ENCODE data around the gene MICAL3.
"Not testable (repeated sequence)": the region's sequence is repeated elsewhere in the genome, so short reads cannot be mapped to it uniquely, and the experiment has no call there.

Gene MICAL3

DNA sequence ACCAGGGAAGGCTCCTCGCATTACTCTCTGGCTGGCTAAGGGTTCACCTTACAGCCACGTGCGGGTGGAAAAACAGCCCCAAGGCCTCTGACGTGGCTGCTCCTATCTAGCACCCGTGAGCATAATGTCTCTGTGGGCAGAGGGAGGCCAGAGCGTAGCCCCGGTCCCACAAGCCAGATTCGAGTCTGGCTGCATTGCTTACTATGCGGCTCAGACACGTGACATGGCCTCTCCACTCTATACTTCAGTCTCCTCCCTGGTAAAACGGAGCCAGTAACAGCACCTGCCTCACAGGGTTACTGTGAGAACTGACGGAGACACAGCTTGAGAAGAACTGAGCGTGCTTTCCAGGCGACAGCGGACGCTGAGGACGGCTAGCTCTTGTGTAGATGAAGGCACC, 144.3 kb downstream of the MICAL3 start:
- no peak for TF ChIP-seq ZFX (IDR thresholded peaks at IDR 0.05; ENCODE audit: borderline replicate concordance)
- TF ChIP-seq, protein P1, sequence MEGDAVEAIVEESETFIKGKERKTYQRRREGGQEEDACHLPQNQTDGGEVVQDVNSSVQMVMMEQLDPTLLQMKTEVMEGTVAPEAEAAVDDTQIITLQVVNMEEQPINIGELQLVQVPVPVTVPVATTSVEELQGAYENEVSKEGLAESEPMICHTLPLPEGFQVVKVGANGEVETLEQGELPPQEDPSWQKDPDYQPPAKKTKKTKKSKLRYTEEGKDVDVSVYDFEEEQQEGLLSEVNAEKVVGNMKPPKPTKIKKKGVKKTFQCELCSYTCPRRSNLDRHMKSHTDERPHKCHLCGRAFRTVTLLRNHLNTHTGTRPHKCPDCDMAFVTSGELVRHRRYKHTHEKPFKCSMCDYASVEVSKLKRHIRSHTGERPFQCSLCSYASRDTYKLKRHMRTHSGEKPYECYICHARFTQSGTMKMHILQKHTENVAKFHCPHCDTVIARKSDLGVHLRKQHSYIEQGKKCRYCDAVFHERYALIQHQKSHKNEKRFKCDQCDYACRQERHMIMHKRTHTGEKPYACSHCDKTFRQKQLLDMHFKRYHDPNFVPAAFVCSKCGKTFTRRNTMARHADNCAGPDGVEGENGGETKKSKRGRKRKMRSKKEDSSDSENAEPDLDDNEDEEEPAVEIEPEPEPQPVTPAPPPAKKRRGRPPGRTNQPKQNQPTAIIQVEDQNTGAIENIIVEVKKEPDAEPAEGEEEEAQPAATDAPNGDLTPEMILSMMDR (IDR thresholded peaks at IDR 0.05), result no peak
- H3K27ac ChIP-seq, result no peak overlapping the region

DNA sequence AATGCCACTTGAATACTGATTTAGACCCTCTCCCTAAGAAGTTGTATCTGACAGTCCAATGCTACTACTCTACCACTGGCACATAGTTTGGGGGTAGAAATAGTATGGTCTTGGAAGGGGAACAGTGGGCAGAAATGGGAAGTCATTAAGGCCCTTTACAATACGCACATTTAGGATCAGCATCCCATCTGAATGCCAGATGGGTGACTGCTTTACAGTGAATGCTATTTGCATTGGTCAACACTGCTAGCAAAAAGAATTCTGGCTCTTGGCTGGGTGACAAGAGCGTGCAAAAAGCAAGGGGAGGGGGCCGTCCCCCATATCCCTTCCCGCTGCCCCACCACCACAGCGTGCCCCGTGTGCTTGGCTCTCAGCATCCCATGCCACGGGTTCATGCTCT, 145.4 kb downstream of the MICAL3 start:
- TF ChIP-seq, protein P1 (IDR thresholded peaks at IDR 0.05), result no peak
- no peak for TF ChIP-seq ZFX (IDR thresholded peaks at IDR 0.05; ENCODE audit: borderline replicate concordance)
- H3K27ac ChIP-seq, result no peak overlapping the region

DNA sequence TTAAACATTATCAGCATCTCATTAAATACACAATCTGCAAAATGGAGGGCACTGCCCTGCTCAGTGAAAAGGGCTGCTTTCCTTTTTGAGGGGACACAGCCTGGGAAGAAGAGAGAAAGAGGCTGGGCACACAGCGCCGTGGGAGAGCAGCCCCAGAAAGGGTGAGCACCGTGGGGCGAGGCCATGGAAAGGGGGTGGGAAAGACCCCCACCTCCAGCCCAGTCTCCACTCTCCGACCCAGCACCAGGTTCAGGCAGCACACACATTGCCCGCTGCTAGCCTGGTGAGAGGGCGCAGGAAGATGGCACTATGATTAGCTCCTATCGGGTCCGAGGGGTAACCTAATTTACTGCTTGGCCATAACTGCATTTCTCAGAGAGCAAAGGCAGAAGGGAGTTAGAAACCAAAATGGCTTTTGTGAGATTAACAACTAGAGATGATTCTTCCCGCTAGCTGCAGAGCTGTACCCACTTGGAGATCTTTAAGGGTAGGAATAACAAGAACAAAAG, 146.1 kb downstream of the MICAL3 start:
- TF ChIP-seq ZFX (IDR thresholded peaks at IDR 0.05; ENCODE audit: borderline replicate concordance), result no peak
- TF ChIP-seq, protein P1 (IDR thresholded peaks at IDR 0.05), result no peak
- no peak overlapping the region for H3K27ac ChIP-seq

DNA sequence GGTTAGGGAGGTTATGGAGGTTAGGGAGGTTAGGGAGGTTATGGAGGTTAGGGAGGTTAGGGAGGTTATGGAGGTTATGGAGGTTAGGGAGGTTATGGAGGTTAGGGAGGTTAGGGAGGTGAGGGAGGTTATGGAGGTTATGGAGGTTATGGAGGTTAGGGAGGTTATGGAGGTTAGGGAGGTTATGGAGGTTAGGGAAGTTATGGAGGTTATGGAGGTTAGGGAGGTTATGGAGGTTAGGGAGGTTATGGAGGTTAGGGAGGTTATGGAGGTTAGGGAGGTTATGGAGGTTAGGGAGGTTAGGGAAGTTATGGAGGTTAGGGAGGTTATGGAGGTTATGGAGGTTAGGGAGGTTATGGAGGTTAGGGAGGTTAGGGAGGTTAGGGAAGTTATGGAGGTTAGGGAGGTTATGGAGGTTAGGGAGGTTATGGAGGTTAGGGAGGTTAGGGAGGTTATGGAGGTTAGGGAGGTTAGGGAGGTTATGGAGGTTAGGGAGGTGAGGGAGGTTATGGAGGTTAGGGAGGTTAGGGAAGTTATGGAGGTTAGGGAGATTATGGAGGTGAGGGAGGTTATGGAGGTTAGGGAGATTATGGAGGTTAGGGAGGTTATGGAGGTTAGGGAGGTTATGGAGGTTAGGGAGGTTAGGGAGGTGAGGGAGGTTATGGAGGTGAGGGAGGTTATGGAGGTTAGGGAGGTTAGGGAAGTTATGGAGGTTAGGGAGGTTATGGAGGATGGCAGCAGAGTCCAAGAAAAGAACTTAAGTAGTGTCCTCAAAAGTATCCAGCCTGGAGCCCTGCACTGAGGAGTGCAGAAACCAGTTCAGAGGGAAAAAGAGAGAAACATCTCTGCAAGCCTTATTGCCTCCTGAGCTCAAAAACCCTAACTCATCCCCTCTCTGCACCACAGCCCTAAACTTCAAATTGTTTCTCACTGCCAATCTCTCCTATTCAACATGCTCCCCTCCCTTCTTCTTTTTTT, 147.2 kb downstream of the MICAL3 start:
- not testable (repeated sequence) for H3K27ac ChIP-seq

DNA sequence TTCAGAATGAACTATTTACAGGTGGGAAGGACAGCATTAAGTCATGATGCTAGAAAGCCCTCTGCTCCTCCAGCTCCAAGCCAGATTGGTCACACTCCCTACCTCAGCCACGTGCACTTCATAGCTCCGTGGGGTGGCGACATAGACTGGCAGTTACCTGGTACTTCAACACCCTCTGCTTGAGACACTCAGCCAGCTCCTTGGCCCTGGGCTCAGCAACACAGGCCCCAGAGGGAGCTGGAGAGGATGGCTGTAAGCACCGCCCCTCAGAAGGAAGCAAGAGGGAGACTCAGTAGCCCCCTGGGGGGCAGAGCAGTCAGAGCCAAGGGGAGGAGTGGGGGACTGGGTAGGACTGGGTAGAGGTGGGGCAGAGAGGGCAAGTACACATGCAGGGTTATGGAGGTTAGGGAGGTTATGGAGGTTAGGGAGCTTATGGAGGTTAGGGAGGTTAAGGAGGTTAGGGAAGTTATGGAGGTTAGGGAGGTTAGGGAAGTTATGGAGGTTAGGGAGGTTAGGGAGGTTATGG, 148.0 kb downstream of the MICAL3 start:
- H3K27ac ChIP-seq, result no peak overlapping the region
- TF ChIP-seq ZFX (IDR thresholded peaks at IDR 0.05; ENCODE audit: borderline replicate concordance), result no peak
- TF ChIP-seq, protein P1 (IDR thresholded peaks at IDR 0.05), result no peak

DNA sequence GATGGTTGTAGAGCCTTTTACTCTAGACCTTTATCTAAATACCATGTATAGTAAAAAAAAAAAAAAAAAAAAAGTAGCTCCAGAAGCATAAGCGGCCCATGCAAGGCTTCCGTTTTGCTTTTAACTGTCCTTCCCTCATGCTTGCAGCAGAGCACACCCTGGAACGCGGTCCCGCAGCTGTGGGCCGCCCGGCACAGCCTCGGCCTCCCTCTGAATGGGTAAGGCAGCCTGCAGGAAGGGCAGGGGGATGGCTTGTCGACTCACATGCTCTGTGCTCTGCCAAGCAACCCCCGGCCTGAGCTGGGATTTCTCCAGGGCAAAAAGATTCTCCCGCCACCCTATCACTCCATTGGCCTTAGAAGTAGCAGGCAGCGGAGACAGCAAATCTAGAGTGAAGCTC, 148.7 kb downstream of the MICAL3 start:
- no peak for TF ChIP-seq ZFX (IDR thresholded peaks at IDR 0.05; ENCODE audit: borderline replicate concordance)
- TF ChIP-seq, protein P1 (IDR thresholded peaks at IDR 0.05), result no peak
- no peak overlapping the region for H3K27ac ChIP-seq

DNA sequence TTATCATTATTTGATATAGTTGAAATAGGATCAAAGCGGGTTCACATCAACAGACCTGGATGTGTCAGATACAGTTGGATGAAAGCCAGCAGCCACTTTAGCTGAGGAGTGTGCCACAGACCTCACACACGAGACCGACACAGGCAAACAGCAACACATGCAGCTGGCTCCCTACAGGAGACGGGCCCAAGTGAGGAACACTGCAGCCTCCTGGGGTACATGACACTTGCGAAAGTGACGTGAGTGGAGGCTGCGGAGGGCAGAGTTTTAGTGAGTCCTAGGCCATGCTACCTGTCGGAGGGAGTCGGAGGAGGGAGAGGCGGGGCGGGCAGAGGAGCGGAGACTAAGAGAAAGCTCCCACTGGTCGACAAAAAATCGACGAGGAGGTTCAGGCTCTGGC, 149.2 kb downstream of the MICAL3 start:
- TF ChIP-seq ZFX (IDR thresholded peaks at IDR 0.05; ENCODE audit: borderline replicate concordance), result no peak
- TF ChIP-seq, protein P1 (IDR thresholded peaks at IDR 0.05), result no peak
- no peak overlapping the region for H3K27ac ChIP-seq
